22Rv1 (cell line): ENCODE measurements around the gene PNPLA3.

Experiments
- H3K27ac ChIP-seq: fragments of 450-650 bp; 2 replicates; pipeline ENCODE4 v1.5.1; 2017
- ZFX ChIP-seq: fragments of 450-650 bp; IDR thresholded peaks from 2 replicates; pipeline ENCODE4 v1.6.1; 2017; ENCODE audit warnings: antibody characterized with exemption, borderline replicate concordance
- TF ChIP-seq, protein P1 (sequence below): fragments of 450-650 bp; IDR thresholded peaks from 2 replicates; pipeline ENCODE4 v1.5.1; 2017; ENCODE audit warnings: mild to moderate bottlenecking

The PNPLA3 gene

DNA sequence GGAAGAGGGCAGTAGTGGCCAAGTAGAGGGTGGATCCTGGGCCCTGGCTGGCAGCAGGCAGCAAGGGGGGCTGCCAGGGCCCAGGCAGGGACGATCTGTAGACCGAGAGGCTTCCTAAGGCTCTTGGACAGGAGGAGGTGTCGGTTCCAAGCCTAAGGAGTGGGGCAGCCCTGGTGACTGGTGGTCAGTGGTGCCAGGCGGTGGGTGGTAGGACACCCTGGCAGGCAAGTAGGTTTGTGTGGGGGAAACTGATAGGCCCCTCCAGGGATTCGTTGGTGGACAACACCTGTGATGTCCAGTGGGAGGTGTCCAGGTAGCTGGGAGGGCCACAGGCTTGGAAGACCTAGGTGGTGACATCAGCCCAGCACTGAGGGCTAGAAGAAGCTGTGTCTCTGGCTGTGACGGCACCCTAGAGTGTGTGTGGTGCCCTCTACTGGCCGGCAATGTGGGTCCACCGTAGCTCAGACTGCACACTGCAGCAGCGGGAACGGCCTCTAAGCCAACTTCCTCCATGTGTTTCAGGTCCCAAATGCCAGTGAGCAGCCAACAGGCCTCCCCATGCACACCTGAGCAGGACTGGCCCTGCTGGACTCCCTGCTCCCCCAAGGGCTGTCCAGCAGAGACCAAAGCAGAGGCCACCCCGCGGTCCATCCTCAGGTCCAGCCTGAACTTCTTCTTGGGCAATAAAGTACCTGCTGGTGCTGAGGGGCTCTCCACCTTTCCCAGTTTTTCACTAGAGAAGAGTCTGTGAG is 22.2 kb downstream of the PNPLA3 start:
- TF ChIP-seq, protein P1, sequence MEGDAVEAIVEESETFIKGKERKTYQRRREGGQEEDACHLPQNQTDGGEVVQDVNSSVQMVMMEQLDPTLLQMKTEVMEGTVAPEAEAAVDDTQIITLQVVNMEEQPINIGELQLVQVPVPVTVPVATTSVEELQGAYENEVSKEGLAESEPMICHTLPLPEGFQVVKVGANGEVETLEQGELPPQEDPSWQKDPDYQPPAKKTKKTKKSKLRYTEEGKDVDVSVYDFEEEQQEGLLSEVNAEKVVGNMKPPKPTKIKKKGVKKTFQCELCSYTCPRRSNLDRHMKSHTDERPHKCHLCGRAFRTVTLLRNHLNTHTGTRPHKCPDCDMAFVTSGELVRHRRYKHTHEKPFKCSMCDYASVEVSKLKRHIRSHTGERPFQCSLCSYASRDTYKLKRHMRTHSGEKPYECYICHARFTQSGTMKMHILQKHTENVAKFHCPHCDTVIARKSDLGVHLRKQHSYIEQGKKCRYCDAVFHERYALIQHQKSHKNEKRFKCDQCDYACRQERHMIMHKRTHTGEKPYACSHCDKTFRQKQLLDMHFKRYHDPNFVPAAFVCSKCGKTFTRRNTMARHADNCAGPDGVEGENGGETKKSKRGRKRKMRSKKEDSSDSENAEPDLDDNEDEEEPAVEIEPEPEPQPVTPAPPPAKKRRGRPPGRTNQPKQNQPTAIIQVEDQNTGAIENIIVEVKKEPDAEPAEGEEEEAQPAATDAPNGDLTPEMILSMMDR: peak; percentile 89
- TF ChIP-seq ZFX: no peak
- H3K27ac ChIP-seq: no peak overlapping the region

DNA sequence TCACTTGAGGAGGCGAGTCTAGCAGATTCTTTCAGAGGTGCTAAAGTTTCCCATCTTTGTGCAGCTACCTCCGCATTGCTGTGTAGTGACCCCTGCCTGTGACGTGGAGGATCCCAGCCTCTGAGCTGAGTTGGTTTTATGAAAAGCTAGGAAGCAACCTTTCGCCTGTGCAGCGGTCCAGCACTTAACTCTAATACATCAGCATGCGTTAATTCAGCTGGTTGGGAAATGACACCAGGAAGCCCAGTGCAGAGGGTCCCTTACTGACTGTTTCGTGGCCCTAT is 22.7 kb downstream of the PNPLA3 start:
- TF ChIP-seq ZFX: no peak
- TF ChIP-seq, protein P1: peak; percentile 24

GRCh38 chr22:43948836-43949406 is 25.3 kb downstream of the PNPLA3 start:
- TF ChIP-seq, protein P1: no peak
- no peak for TF ChIP-seq ZFX
- no peak overlapping the region for H3K27ac ChIP-seq

More for the DNA sequence above, 22.7 kb downstream of the PNPLA3 start:
- no peak overlapping the region for H3K27ac ChIP-seq

DNA sequence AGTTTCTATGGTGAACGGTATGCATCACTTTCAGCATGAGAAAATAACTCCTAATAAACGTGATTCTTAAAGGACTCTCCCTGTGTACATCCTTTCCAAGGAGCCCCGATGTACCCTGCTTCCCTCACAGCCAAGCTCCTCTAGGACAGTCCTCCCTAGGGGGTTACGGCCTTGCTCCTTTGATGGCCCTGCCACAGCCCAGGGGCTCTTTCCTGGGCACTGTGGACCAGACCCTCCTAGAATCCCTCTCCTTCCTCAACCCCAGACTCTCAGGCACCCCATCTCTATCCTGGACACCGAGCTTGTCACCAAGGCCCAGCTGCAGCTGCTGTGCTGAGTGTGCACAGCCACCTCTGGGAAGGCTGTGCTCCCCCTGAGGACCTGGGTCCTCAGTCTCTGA is 27.8 kb downstream of the PNPLA3 start:
- H3K27ac ChIP-seq: no peak overlapping the region
- TF ChIP-seq ZFX: no peak
- TF ChIP-seq, protein P1: no peak

DNA sequence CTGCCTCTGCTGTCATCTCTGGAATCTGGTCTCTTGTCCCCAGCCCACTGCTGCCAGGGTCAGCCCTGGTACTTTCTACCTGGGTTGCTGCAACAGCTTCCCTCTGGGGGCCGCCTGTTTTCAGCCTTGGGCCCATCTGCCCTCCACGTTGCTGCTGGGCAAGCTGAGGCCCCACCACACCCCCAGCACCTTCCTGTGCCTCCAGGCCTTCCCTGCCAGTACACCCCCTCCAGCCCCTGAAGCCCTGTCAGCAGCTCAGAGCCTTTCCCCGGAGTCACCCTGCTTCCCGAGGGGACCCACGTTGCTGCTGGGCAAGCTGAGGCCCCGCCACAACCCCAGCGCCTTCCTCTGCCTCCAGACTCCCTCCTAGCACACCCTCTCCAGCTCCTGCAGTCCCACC is 28.4 kb downstream of the PNPLA3 start:
- TF ChIP-seq, protein P1: no peak
- TF ChIP-seq ZFX: no peak
- H3K27ac ChIP-seq: no peak overlapping the region

GRCh38 chr22:43953988-43954785 is 30.6 kb downstream of the PNPLA3 start:
- TF ChIP-seq, protein P1: no peak
- TF ChIP-seq ZFX: no peak
- peak overlapping the region; percentile 91 for H3K27ac ChIP-seq
